ENCODE data around the gene RBMY1F.
"Not testable (repeated sequence)": the region's sequence is repeated elsewhere in the genome, so short reads cannot be mapped to it uniquely, and the experiment has no call there.

RBMY1F gene

GRCh38 chrY:22182823-22183222, at the start of gene RBMY1F:
Gene RBMY1F (minus strand): TSS chrY:22182923. CDS start chrY:22180969, 1,954 bp downstream.
- H3K27ac ChIP-seq = not testable (repeated sequence)

- H3K27ac ChIP-seq = not testable (repeated sequence)
Observed at GRCh38 chrY:22151144-22151543, 31.6 kb downstream of the RBMY1F start.

GRCh38 chrY:22141011-22141695, 41.6 kb downstream of the RBMY1F start:
- not testable (repeated sequence) for H3K27ac ChIP-seq

- H3K27ac ChIP-seq = not testable (repeated sequence)
Observed at GRCh38 chrY:22134719-22135118, 48.0 kb downstream of the RBMY1F start.

- not testable (repeated sequence) for H3K27ac ChIP-seq
Observed at GRCh38 chrY:22130494-22130893, 52.2 kb downstream of the RBMY1F start.

All from C4-2B (cell line).